ENCODE measurements around the gene FBN2.

FBN2 gene

GRCh38 chr5:128537221-128537999, 635 bp downstream of the FBN2 start:
- H3K9me3 ChIP-seq (replicated peaks in 1 of 11): peaks cover 29 to 36% (median 34%) of the 10 kb centered on the region in 11 experiments
- no peaks in the 10 kb centered on the region for H3K4me1 ChIP-seq
- H3K27ac ChIP-seq: no peak overlapping the region
- no peak for TF ChIP-seq Cebpa-rat (IDR thresholded peaks at IDR 0.05)
- no peak overlapping the region for H3K9ac ChIP-seq
- no peaks in the 10 kb centered on the region for H4K20me1 ChIP-seq
- H3K36me3 ChIP-seq: no peaks in the 10 kb centered on the region
- H3K27me3 ChIP-seq: no peaks in the 10 kb centered on the region
- H3K4me3 ChIP-seq: no peak overlapping the region
- H3K4me2 ChIP-seq: no peak overlapping the region

- no peak overlapping the region for H3K4me3 ChIP-seq
- no peak overlapping the region for H3K9ac ChIP-seq
- H3K4me2 ChIP-seq: no peak overlapping the region
These were observed 1.5 kb downstream of the FBN2 start for GRCh38 chr5:128536254-128537220.

GRCh38 chr5:128535251-128535650, 2.8 kb downstream of the FBN2 start:
- Histone ChIP-seq H4K20me1 (no peaks in the 10 kb centered on the region), H3K4me3 (no peak overlapping the region), H3K4me2 (no peak overlapping the region), H3K4me1 (no peaks in the 10 kb centered on the region), H3K27ac (no peak overlapping the region), H3K9me3 (replicated peaks in 1 of 11) (peaks cover 29 to 36% (median 34%) of the 10 kb centered on the region in 11 experiments), H3K27me3 (no peaks in the 10 kb centered on the region), H3K36me3 (no peaks in the 10 kb centered on the region), H3K9ac (no peak overlapping the region)
- TF ChIP-seq Cebpa-rat (IDR thresholded peaks at IDR 0.05): no peak

More at GRCh38 chr5:128536254-128537220, 1.5 kb downstream of the FBN2 start:
- Histone ChIP-seq H3K4me1 (no peaks in the 10 kb centered on the region), H3K9me3 (replicated peaks in 1 of 11) (peaks cover 29 to 36% (median 34%) of the 10 kb centered on the region in 11 experiments), H3K27ac (no peak overlapping the region), H3K27me3 (no peaks in the 10 kb centered on the region), H4K20me1 (no peaks in the 10 kb centered on the region), H3K36me3 (no peaks in the 10 kb centered on the region)
- TF ChIP-seq Cebpa-rat (IDR thresholded peaks at IDR 0.05): no peak

- H3K9ac ChIP-seq: no peak overlapping the region
- no peak overlapping the region for H3K27ac ChIP-seq
- TF ChIP-seq Cebpa-rat (IDR thresholded peaks at IDR 0.05): no peak
- H4K20me1 ChIP-seq: no peaks in the 10 kb centered on the region
- no peaks in the 10 kb centered on the region for H3K36me3 ChIP-seq
- H3K9me3 ChIP-seq (replicated peaks in 1 of 11): peaks cover 29 to 36% (median 34%) of the 10 kb centered on the region in 11 experiments
- no peak overlapping the region for H3K4me2 ChIP-seq
- H3K4me3 ChIP-seq: no peak overlapping the region
- H3K4me1 ChIP-seq: no peaks in the 10 kb centered on the region
- no peaks in the 10 kb centered on the region for H3K27me3 ChIP-seq
These were observed 3.3 kb downstream of the FBN2 start for GRCh38 chr5:128534726-128535125.

GRCh38 chr5:128532776-128533175, 5.3 kb downstream of the FBN2 start:
- H3K27ac ChIP-seq: no peak overlapping the region
- H3K9me3 ChIP-seq (replicated peaks in 1 of 11): peaks cover 14 to 20% (median 18%) of the 10 kb centered on the region in 11 experiments
- peaks cover 0 to 8% (median 0%) of the 10 kb centered on the region in 10 experiments; a peak in 2 of 20 replicates for H3K4me1 ChIP-seq
- H4K20me1 ChIP-seq: no peaks in the 10 kb centered on the region
- H3K27me3 ChIP-seq: no peaks in the 10 kb centered on the region
- H3K9ac ChIP-seq: no peak overlapping the region
- H3K36me3 ChIP-seq: no peaks in the 10 kb centered on the region
- H3K4me2 ChIP-seq: no peak overlapping the region
- no peak for TF ChIP-seq Cebpa-rat (IDR thresholded peaks at IDR 0.05)
- H3K4me3 ChIP-seq: no peak overlapping the region

- no peak for TF ChIP-seq Cebpa-rat (IDR thresholded peaks at IDR 0.05)
- H3K27me3 ChIP-seq: no peaks in the 10 kb centered on the region
These were observed 5.9 kb downstream of the FBN2 start for GRCh38 chr5:128532127-128532526.

GRCh38 chr5:128528637-128529255, 9.3 kb downstream of the FBN2 start:
- Histone ChIP-seq H3K4me1 (peaks cover 0 to 8% (median 0%) of the 10 kb centered on the region in 10 experiments; a peak in 2 of 20 replicates), H3K9me3 (replicated peaks in 1 of 11) (no peaks in the 10 kb centered on the region), H3K4me2 (peak overlapping the region in 1 of 11 experiments; percentile 4; a peak in 1 of 22 replicates), H3K27me3 (no peaks in the 10 kb centered on the region), H4K20me1 (no peaks in the 10 kb centered on the region), H3K4me3 (no peak overlapping the region), H3K9ac (no peak overlapping the region), H3K27ac (no peak overlapping the region), H3K36me3 (no peaks in the 10 kb centered on the region)
- no peak for TF ChIP-seq Cebpa-rat (IDR thresholded peaks at IDR 0.05)

More at GRCh38 chr5:128532127-128532526, 5.9 kb downstream of the FBN2 start:
- Histone ChIP-seq H3K4me1 (peaks cover 0 to 8% (median 0%) of the 10 kb centered on the region in 10 experiments; a peak in 2 of 20 replicates), H3K9me3 (replicated peaks in 1 of 11) (peaks cover 7 to 13% (median 12%) of the 10 kb centered on the region in 11 experiments), H3K4me3 (no peak overlapping the region), H3K27ac (no peak overlapping the region), H4K20me1 (no peaks in the 10 kb centered on the region), H3K4me2 (no peak overlapping the region), H3K36me3 (no peaks in the 10 kb centered on the region), H3K9ac (no peak overlapping the region)

GRCh38 chr5:128528126-128528525, 9.9 kb downstream of the FBN2 start:
- H3K4me3 ChIP-seq: no peak overlapping the region

GRCh38 chr5:128527077-128527476, 11.0 kb downstream of the FBN2 start:
- peaks cover 0 to 8% (median 0%) of the 10 kb centered on the region in 10 experiments; a peak in 7 of 20 replicates for H3K4me1 ChIP-seq
- TF ChIP-seq Cebpa-rat (IDR thresholded peaks at IDR 0.05): no peak
- no peaks in the 10 kb centered on the region for H3K36me3 ChIP-seq

More at GRCh38 chr5:128528126-128528525, 9.9 kb downstream of the FBN2 start:
- Histone ChIP-seq H3K9ac (no peak overlapping the region), H3K4me1 (peaks cover 0 to 8% (median 0%) of the 10 kb centered on the region in 10 experiments; a peak in 2 of 20 replicates), H3K4me2 (no peak overlapping the region), H3K9me3 (replicated peaks in 1 of 11) (no peaks in the 10 kb centered on the region), H3K27ac (no peak overlapping the region), H3K27me3 (no peaks in the 10 kb centered on the region), H4K20me1 (no peaks in the 10 kb centered on the region), H3K36me3 (no peaks in the 10 kb centered on the region)
- no peak for TF ChIP-seq Cebpa-rat (IDR thresholded peaks at IDR 0.05)

More at GRCh38 chr5:128527077-128527476, 11.0 kb downstream of the FBN2 start:
- Histone ChIP-seq H3K4me3 (no peak overlapping the region), H3K27ac (no peak overlapping the region), H3K9ac (no peak overlapping the region), H3K27me3 (no peaks in the 10 kb centered on the region), H3K4me2 (no peak overlapping the region), H4K20me1 (no peaks in the 10 kb centered on the region), H3K9me3 (replicated peaks in 1 of 11) (no peaks in the 10 kb centered on the region)

Measured in BLaER1 treated with 17β-estradiol and CSF1 and Interleukin-3, amounts not matched to agents 10 nM and 100 nM (cell line).